HL-60 (cell line): Measurements from ENCODE around the gene TARS2.

Source experiments
- POLR2AphosphoS5 ChIP-seq: IDR thresholded peaks from 2 replicates; pipeline ENCODE4 v1.6.1; 2012; ENCODE audit warnings: low read depth
- TF ChIP-seq, protein P1 (sequence below): IDR thresholded peaks from one replicate; pipeline ENCODE4 v1.5.1; 2011; ENCODE audit warnings: low read length, control low read depth, inconsistent platforms; ENCODE audit not compliant: insufficient read depth

DNA sequence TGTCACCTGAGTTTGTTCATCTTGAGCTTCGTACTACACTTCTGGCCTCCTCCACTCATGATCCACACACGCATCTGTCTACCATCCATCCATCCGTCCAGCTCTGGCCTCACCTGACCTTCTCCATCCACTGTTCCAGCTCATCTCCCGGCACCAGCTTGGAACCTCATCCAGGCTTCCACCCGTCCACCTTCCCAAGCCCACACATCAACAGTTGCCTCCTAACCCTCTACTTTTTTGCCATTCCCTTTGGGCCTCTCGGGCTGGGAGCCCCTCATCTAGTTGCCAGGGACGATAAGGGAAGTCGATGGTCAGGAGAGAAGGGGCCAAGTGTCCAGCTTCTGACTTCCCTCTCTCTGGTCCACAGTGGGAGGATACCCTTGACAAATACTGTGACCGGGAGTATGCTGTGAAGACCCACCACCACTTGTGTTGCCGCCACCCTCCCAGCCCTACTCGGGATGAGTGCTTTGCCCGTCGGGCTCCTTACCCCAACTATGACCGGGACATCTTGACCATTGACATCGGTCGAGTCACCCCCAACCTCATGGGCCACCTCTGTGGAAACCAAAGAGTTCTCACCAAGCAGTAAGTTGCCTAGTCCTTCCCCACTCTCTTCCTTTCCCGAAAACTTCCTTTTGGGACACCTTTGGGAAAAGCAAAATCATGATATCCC lies 24.9 kb downstream of the TARS2 start:
- TF ChIP-seq, protein P1, sequence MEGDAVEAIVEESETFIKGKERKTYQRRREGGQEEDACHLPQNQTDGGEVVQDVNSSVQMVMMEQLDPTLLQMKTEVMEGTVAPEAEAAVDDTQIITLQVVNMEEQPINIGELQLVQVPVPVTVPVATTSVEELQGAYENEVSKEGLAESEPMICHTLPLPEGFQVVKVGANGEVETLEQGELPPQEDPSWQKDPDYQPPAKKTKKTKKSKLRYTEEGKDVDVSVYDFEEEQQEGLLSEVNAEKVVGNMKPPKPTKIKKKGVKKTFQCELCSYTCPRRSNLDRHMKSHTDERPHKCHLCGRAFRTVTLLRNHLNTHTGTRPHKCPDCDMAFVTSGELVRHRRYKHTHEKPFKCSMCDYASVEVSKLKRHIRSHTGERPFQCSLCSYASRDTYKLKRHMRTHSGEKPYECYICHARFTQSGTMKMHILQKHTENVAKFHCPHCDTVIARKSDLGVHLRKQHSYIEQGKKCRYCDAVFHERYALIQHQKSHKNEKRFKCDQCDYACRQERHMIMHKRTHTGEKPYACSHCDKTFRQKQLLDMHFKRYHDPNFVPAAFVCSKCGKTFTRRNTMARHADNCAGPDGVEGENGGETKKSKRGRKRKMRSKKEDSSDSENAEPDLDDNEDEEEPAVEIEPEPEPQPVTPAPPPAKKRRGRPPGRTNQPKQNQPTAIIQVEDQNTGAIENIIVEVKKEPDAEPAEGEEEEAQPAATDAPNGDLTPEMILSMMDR = no peak
- TF ChIP-seq POLR2AphosphoS5 = no peak
